Stimulated activated CD4-positive, alpha-beta T cell treated with anti-CD3 and anti-CD28 coated beads, Interleukin-4, amount 100 ng/mL, for 24 hours (primary cell): ENCODE results near the gene SLC6A20.
"Not testable (repeated sequence)": the region's sequence is repeated elsewhere in the genome, so short reads cannot be mapped to it uniquely, and the experiment has no call there.

Experiments used
- DNase-seq: peaks from one replicate; pipeline ENCODE4 v3.0.0-alpha.2; 2020

Gene SLC6A20

GRCh38 chr3:45756055-45756454, 40.3 kb downstream of the SLC6A20 start:
- no peak for DNase-seq

GRCh38 chr3:45754461-45754860, 41.9 kb downstream of the SLC6A20 start:
- DNase-seq: no peak

- DNase-seq: no peak
Observed at GRCh38 chr3:45753095-45753494, 43.2 kb downstream of the SLC6A20 start.

GRCh38 chr3:45751537-45752242, 44.6 kb downstream of the SLC6A20 start:
- no peak for DNase-seq

GRCh38 chr3:45749880-45750279, 46.5 kb downstream of the SLC6A20 start:
- DNase-seq: no peak

GRCh38 chr3:45749036-45749600, 47.2 kb downstream of the SLC6A20 start:
- DNase-seq: not testable (repeated sequence)

GRCh38 chr3:45748068-45748467, 48.3 kb downstream of the SLC6A20 start:
- DNase-seq: no peak

GRCh38 chr3:45746777-45747622, 49.3 kb downstream of the SLC6A20 start:
- no peak for DNase-seq

- DNase-seq: no peak
Observed at GRCh38 chr3:45746165-45746776, 50.1 kb downstream of the SLC6A20 start.

- no peak for DNase-seq
Observed at GRCh38 chr3:45742461-45743089, 53.8 kb downstream of the SLC6A20 start.

GRCh38 chr3:45741742-45742460, 54.4 kb downstream of the SLC6A20 start:
- DNase-seq: no peak

GRCh38 chr3:45741247-45741646, 55.1 kb downstream of the SLC6A20 start:
- no peak for DNase-seq

- no peak for DNase-seq
Observed at GRCh38 chr3:45739991-45740390, 56.3 kb downstream of the SLC6A20 start.

- no peak for DNase-seq
Observed at GRCh38 chr3:45737234-45737633, 59.1 kb downstream of the SLC6A20 start.

GRCh38 chr3:45736707-45737106, 59.6 kb downstream of the SLC6A20 start:
- DNase-seq: no peak

GRCh38 chr3:45730409-45731154, 65.8 kb downstream of the SLC6A20 start:
- no peak for DNase-seq

- no peak for DNase-seq
Observed at GRCh38 chr3:45729614-45730013, 66.7 kb downstream of the SLC6A20 start.

- DNase-seq: no peak
Observed at GRCh38 chr3:45724911-45725310, 71.4 kb downstream of the SLC6A20 start.

- no peak for DNase-seq
Observed at GRCh38 chr3:45719655-45720487, 76.5 kb downstream of the SLC6A20 start.

- no peak for DNase-seq
Observed at GRCh38 chr3:45716790-45717336, 79.5 kb downstream of the SLC6A20 start.
